ENCODE results near the gene MEAK7.

MEAK7 gene

DNA sequence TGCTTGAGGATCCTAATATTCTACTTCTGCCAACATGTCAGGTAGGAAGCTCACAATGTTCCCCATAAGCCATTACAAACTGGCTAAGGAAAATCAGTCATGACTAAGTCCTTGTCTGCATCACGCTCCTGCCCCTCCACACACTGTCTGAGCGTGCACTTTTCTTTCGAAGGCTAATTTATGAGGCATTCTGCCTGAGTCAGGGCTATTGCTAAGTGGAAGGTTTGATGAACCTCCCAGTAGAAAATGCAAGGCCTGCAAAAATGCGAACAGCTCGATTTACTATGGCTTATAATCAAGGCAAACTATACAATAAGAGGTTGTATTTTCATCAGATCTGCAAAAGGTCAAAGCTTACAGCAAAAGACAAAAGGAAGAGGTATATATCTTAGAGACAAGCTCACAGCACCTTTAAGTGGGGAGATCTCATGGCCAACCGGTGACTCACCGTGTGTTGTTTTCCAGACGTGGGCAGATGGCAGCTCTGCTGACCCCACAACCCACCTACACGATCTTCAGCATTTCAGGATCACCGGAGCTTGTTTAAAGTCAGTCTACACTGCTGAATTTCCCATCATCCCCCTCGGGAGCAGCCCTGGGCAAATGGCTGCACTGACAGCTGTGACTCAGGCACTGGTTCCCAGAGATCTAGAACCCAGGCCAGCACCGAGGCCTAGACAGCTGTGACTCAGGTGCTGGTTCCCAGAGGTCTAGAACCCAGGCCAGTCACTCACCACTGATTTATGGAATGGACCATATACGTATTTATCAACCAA, 26.1 kb downstream of the MEAK7 start:
- peaks cover 16% of the 10 kb centered on the region for H3K4me1 ChIP-seq (ENCODE audit: control insufficient read depth, insufficient read depth, low read length, unreplicated experiment)
- no peak overlapping the region for H2AFZ ChIP-seq (ENCODE audit: low read length, unreplicated experiment)
- H3K4me3 ChIP-seq (ENCODE audit: low read depth, low read length): no peak overlapping the region
- peak overlapping the region; percentile 77 for H3K27ac ChIP-seq (ENCODE audit: low read depth, low read length)
- H3K79me2 ChIP-seq (ENCODE audit: control insufficient read depth, insufficient read depth, low read length, unreplicated experiment): peaks cover 9% of the 10 kb centered on the region
- H3K27me3 ChIP-seq (ENCODE audit: insufficient read depth, low read length): no peaks in the 10 kb centered on the region
- peaks cover 14% of the 10 kb centered on the region; the same call in 1 of the 2 replicates for H3K36me3 ChIP-seq (ENCODE audit: insufficient read depth, low read length)

DNA sequence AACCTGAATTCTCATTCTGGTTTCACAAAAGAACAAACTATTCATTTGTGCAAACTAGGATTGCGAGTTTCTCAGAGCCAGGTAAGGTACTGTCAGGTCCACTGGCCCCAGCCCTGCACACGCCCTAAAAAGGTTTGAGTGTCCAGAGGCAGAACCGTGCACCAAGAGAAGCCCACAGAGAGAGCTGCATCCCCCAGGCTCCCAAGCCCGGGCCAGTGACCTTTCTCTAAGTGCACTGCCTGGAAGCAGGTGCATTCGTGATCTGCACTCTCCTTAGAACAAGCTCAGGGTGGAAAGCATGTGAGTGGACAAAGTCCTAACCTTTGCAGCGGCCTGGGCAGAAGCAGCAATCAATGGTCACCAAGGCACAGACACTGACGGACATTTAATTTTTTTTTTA, 26.8 kb downstream of the MEAK7 start:
- H3K27me3 ChIP-seq (ENCODE audit: insufficient read depth, low read length): no peaks in the 10 kb centered on the region
- H3K36me3 ChIP-seq (ENCODE audit: insufficient read depth, low read length): peaks cover 14% of the 10 kb centered on the region; the same call in 1 of the 2 replicates
- H3K79me2 ChIP-seq (ENCODE audit: control insufficient read depth, insufficient read depth, low read length, unreplicated experiment): peaks cover 10% of the 10 kb centered on the region
- peaks cover 16% of the 10 kb centered on the region for H3K4me1 ChIP-seq (ENCODE audit: control insufficient read depth, insufficient read depth, low read length, unreplicated experiment)
- H3K4me3 ChIP-seq (ENCODE audit: low read depth, low read length): no peak overlapping the region
- H2AFZ ChIP-seq (ENCODE audit: low read length, unreplicated experiment): no peak overlapping the region
- peak overlapping the region; percentile 77; the same call in 1 of the 2 replicates for H3K27ac ChIP-seq (ENCODE audit: low read depth, low read length)

- peaks cover 10% of the 10 kb centered on the region for H3K79me2 ChIP-seq (ENCODE audit: control insufficient read depth, insufficient read depth, low read length, unreplicated experiment)
- no peak overlapping the region for H2AFZ ChIP-seq (ENCODE audit: low read length, unreplicated experiment)
- peaks cover 16% of the 10 kb centered on the region for H3K4me1 ChIP-seq (ENCODE audit: control insufficient read depth, insufficient read depth, low read length, unreplicated experiment)
- H3K27me3 ChIP-seq (ENCODE audit: insufficient read depth, low read length): no peaks in the 10 kb centered on the region
- H3K36me3 ChIP-seq (ENCODE audit: insufficient read depth, low read length): peaks cover 19% of the 10 kb centered on the region; the same call in 1 of the 2 replicates
- no peak overlapping the region for H3K27ac ChIP-seq (ENCODE audit: low read depth, low read length)
- H3K4me3 ChIP-seq (ENCODE audit: low read depth, low read length): no peak overlapping the region
These were observed 28.1 kb downstream of the MEAK7 start for GRCh38 chr16:84476401-84476800.

DNA sequence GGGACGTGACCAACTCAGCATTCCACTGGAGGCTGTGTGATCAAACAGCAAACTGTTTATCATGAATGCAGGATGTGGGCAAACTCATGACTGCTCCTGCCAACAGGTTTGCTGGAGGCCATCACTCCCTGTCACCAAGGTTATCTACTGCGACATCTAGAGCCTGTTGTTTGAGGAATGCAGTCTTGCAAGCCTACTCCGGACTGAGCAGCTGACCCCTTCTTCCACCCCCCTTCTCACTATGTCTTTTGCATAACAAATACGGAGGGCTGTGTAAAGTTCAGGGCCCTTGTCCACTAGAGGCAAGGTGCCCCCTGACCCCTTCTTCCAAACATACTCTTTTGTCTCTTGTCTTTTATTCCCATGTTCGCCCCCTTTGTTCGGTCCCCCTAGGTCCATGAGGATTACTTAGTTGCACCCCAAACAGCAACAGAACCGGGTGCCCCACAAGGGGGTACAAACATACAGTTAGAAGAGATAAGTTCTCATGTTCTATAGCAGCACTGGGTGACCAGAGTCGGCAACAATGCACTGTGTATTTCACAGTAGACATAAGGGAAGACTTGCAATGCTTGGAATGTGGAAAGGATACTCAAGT, 28.7 kb downstream of the MEAK7 start:
- Histone ChIP-seq H3K27me3 (ENCODE audit: insufficient read depth, low read length) (no peaks in the 10 kb centered on the region), H3K79me2 (ENCODE audit: control insufficient read depth, insufficient read depth, low read length, unreplicated experiment) (peaks cover 10% of the 10 kb centered on the region), H3K36me3 (ENCODE audit: insufficient read depth, low read length) (peaks cover 21% of the 10 kb centered on the region; the same call in 1 of the 2 replicates), H2AFZ (ENCODE audit: low read length, unreplicated experiment) (no peak overlapping the region), H3K27ac (ENCODE audit: low read depth, low read length) (no peak overlapping the region), H3K4me1 (ENCODE audit: control insufficient read depth, insufficient read depth, low read length, unreplicated experiment) (peaks cover 16% of the 10 kb centered on the region), H3K4me3 (ENCODE audit: low read depth, low read length) (no peak overlapping the region)

GRCh38 chr16:84471966-84472365, 32.5 kb downstream of the MEAK7 start:
- Histone ChIP-seq H3K27me3 (ENCODE audit: insufficient read depth, low read length) (no peaks in the 10 kb centered on the region), H3K27ac (ENCODE audit: low read depth, low read length) (no peak overlapping the region), H3K79me2 (ENCODE audit: control insufficient read depth, insufficient read depth, low read length, unreplicated experiment) (peaks cover 7% of the 10 kb centered on the region), H2AFZ (ENCODE audit: low read length, unreplicated experiment) (no peak overlapping the region), H3K4me3 (ENCODE audit: low read depth, low read length) (no peak overlapping the region), H3K4me1 (ENCODE audit: control insufficient read depth, insufficient read depth, low read length, unreplicated experiment) (no peaks in the 10 kb centered on the region), H3K36me3 (ENCODE audit: insufficient read depth, low read length) (peaks cover 42% of the 10 kb centered on the region)

- no peaks in the 10 kb centered on the region for H3K27me3 ChIP-seq (ENCODE audit: insufficient read depth, low read length)
- no peak overlapping the region for H3K4me3 ChIP-seq (ENCODE audit: low read depth, low read length)
- no peak overlapping the region for H3K27ac ChIP-seq (ENCODE audit: low read depth, low read length)
- H3K36me3 ChIP-seq (ENCODE audit: insufficient read depth, low read length): peaks cover 44% of the 10 kb centered on the region
- H3K79me2 ChIP-seq (ENCODE audit: control insufficient read depth, insufficient read depth, low read length, unreplicated experiment): peaks cover 3% of the 10 kb centered on the region
- H3K4me1 ChIP-seq (ENCODE audit: control insufficient read depth, insufficient read depth, low read length, unreplicated experiment): no peaks in the 10 kb centered on the region
- H2AFZ ChIP-seq (ENCODE audit: low read length, unreplicated experiment): no peak overlapping the region
These were observed 33.1 kb downstream of the MEAK7 start for GRCh38 chr16:84471316-84471715.

GRCh38 chr16:84467709-84468108, 36.8 kb downstream of the MEAK7 start:
- H2AFZ ChIP-seq (ENCODE audit: low read length, unreplicated experiment): no peak overlapping the region
- no peak overlapping the region for H3K4me3 ChIP-seq (ENCODE audit: low read depth, low read length)
- H3K79me2 ChIP-seq (ENCODE audit: control insufficient read depth, insufficient read depth, low read length, unreplicated experiment): no peaks in the 10 kb centered on the region
- no peaks in the 10 kb centered on the region for H3K27me3 ChIP-seq (ENCODE audit: insufficient read depth, low read length)
- peaks cover 43% of the 10 kb centered on the region for H3K36me3 ChIP-seq (ENCODE audit: insufficient read depth, low read length)
- H3K27ac ChIP-seq (ENCODE audit: low read depth, low read length): no peak overlapping the region
- no peaks in the 10 kb centered on the region for H3K4me1 ChIP-seq (ENCODE audit: control insufficient read depth, insufficient read depth, low read length, unreplicated experiment)

- H3K4me3 ChIP-seq (ENCODE audit: low read depth, low read length): no peak overlapping the region
- H3K79me2 ChIP-seq (ENCODE audit: control insufficient read depth, insufficient read depth, low read length, unreplicated experiment): no peaks in the 10 kb centered on the region
- no peak overlapping the region for H2AFZ ChIP-seq (ENCODE audit: low read length, unreplicated experiment)
- H3K4me1 ChIP-seq (ENCODE audit: control insufficient read depth, insufficient read depth, low read length, unreplicated experiment): no peaks in the 10 kb centered on the region
- no peak overlapping the region for H3K27ac ChIP-seq (ENCODE audit: low read depth, low read length)
- peaks cover 43% of the 10 kb centered on the region for H3K36me3 ChIP-seq (ENCODE audit: insufficient read depth, low read length)
- H3K27me3 ChIP-seq (ENCODE audit: insufficient read depth, low read length): no peaks in the 10 kb centered on the region
These were observed 37.2 kb downstream of the MEAK7 start for GRCh38 chr16:84467256-84467655.

DNA sequence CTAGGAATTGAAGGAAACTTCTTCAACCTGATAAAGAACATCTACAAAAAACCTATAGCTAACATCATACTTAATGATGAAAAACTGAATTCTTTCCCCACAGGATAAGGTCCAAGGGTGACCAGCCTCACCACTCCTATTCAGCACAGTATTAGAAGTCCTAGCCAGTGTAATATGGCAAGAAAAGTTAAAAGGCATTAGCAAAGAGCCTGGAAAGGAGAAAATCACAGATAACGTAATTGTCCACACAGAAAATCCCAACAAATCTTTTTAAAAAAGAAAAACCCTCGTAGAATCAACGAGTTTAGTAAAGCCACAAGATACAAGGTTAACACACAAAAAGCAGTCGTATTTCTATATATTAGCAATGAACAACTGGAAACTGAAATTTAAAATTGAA, 37.8 kb downstream of the MEAK7 start:
- Histone ChIP-seq H3K4me3 (ENCODE audit: low read depth, low read length) (no peak overlapping the region), H3K27me3 (ENCODE audit: insufficient read depth, low read length) (no peaks in the 10 kb centered on the region), H2AFZ (ENCODE audit: low read length, unreplicated experiment) (no peak overlapping the region), H3K36me3 (ENCODE audit: insufficient read depth, low read length) (peaks cover 42% of the 10 kb centered on the region), H3K4me1 (ENCODE audit: control insufficient read depth, insufficient read depth, low read length, unreplicated experiment) (no peaks in the 10 kb centered on the region), H3K27ac (ENCODE audit: low read depth, low read length) (no peak overlapping the region), H3K79me2 (ENCODE audit: control insufficient read depth, insufficient read depth, low read length, unreplicated experiment) (no peaks in the 10 kb centered on the region)

DNA sequence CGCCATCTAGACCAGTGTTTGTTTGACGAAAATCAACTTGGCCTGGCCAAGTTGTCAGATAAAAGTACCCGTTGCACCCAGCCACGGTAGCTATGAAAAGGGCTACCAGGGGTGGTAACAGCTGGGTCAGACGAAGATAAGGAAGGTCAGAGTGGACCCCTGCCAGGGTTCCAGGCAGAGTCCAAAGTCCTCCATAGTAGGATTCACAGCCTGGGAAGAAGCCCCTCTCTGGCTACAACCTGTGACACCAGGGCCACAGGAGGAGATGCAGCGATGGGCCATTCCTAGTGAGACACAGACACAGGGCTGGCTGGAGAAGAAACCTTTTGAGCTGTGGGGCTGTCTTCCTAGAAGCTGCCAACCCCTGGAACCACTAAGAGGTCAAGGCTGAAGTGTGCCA, 39.3 kb downstream of the MEAK7 start:
- no peaks in the 10 kb centered on the region for H3K79me2 ChIP-seq (ENCODE audit: control insufficient read depth, insufficient read depth, low read length, unreplicated experiment)
- no peaks in the 10 kb centered on the region for H3K27me3 ChIP-seq (ENCODE audit: insufficient read depth, low read length)
- H2AFZ ChIP-seq (ENCODE audit: low read length, unreplicated experiment): no peak overlapping the region
- no peak overlapping the region for H3K27ac ChIP-seq (ENCODE audit: low read depth, low read length)
- H3K4me1 ChIP-seq (ENCODE audit: control insufficient read depth, insufficient read depth, low read length, unreplicated experiment): no peaks in the 10 kb centered on the region
- H3K4me3 ChIP-seq (ENCODE audit: low read depth, low read length): no peak overlapping the region
- H3K36me3 ChIP-seq (ENCODE audit: insufficient read depth, low read length): peaks cover 40% of the 10 kb centered on the region

DNA sequence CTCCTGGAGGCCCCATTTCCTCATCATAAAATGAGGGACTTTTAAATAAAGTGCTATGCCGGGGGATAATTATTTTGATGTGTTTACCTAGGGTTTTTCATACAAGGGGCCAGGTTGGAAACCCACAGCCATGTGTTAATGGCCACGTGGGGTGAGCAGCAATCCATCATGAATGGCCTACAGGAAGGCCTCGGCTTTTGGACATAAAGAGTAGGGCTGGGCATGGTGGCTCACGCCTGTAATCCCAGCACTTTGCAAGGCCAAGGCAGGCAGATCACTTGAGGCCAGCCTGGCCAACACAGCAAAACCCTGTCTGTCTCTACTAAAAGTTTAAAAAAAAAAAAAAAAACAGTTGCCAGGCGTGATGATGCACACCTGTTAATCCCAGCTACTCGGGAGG, 40.3 kb downstream of the MEAK7 start:
- Histone ChIP-seq H3K27me3 (ENCODE audit: insufficient read depth, low read length) (no peaks in the 10 kb centered on the region), H3K36me3 (ENCODE audit: insufficient read depth, low read length) (peaks cover 46% of the 10 kb centered on the region), H2AFZ (ENCODE audit: low read length, unreplicated experiment) (no peak overlapping the region), H3K4me1 (ENCODE audit: control insufficient read depth, insufficient read depth, low read length, unreplicated experiment) (no peaks in the 10 kb centered on the region), H3K79me2 (ENCODE audit: control insufficient read depth, insufficient read depth, low read length, unreplicated experiment) (no peaks in the 10 kb centered on the region), H3K27ac (ENCODE audit: low read depth, low read length) (no peak overlapping the region), H3K4me3 (ENCODE audit: low read depth, low read length) (no peak overlapping the region)
